ENCODE measurements around the gene BRD9. TPM values are rescaled to one million over a fixed set of nuclear protein-coding genes. Genes with fewer than 3 reads are reported as not detected.

BRD9 gene
- total RNA-seq, 1 donor from 2014 or later = 21.2 TPM

Other genes starting within 250 kb of the BRD9 start
- gene TPPP, start 199.4 kb downstream of the BRD9 start, total RNA-seq = 3.3 TPM
- 7.0 TPM for gene ZDHHC11B, start 108.1 kb downstream of the BRD9 start, total RNA-seq
- 11.2 TPM for gene ZDHHC11, start 41.8 kb downstream of the BRD9 start, total RNA-seq
- gene TRIP13, start 83 bp upstream of the BRD9 start, total RNA-seq = 12.5 TPM
- gene NKD2, start 116.0 kb upstream of the BRD9 start, total RNA-seq = 1.1 TPM
- gene SLC12A7, start 219.3 kb upstream of the BRD9 start, total RNA-seq = 3.0 TPM